DND-41 (cell line): Measurements from ENCODE around the gene ZNF302.

Experiments
- CTCF ChIP-seq: IDR thresholded peaks from 2 replicates; pipeline ENCODE4 v1.5.1; 2012; ENCODE audit warnings: borderline replicate concordance, low read length, moderate library complexity, mild to moderate bottlenecking; ENCODE audit not compliant: poor library complexity, severe bottlenecking; ENCODE audit errors: extremely low read depth
- EZH2 ChIP-seq: IDR thresholded peaks from 3 replicates; pipeline ENCODE4 v1.6.1; 2012; ENCODE audit warnings: borderline replicate concordance, low read depth, mild to moderate bottlenecking, moderate library complexity, low read length, inconsistent platforms; ENCODE audit not compliant: severe bottlenecking

DNA sequence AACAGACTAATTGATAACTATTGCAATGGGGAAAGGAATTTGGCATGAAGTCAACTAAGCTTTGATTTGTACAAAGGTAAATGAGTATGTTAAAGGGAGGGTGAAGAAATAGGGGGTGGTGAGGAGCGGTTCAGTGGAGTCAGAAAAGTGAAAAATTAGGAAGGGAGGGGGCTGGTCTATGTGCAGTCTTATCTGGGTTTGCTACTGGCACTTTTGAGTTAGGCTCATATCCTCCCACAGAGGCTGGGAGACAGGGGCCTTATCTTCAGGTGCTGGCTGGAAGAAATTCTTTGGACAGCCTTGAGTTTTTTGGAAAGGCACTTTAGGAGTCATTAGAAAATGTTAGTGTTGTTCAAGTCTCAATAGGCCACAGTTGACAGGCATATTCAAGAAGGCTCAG lies 11.1 kb downstream of the ZNF302 start:
- TF ChIP-seq CTCF = no peak
- no peak for TF ChIP-seq EZH2
